Epithelial cell of proximal tubule (primary cell): ENCODE results near the gene ZSCAN21. TPM values are rescaled to one million over a fixed set of nuclear protein-coding genes. Genes with fewer than 3 reads are reported as not detected.

Experiments used
- DNase-seq: peaks from one replicate; pipeline ENCODE4 v3.0.0-alpha.2; 2011; ENCODE audit warnings: low read depth
- H3K4me3 ChIP-seq: 2 replicates; pipeline ENCODE4 v1.5.1; 2011; ENCODE audit warnings: low read depth, mild to moderate bottlenecking, low read length
- total RNA-seq: library from RNA; depleted of rRNA; stranded (reverse); fragments of >200 nt; gene quantifications from 2 replicates; pipeline ENCODE4 v1.2.3, GENCODE V29; 2015
- TF ChIP-seq, protein P1 (sequence below): conservative IDR thresholded peaks from 2 replicates; pipeline ENCODE4 v1.5.1; 2012; ENCODE audit warnings: low read depth, mild to moderate bottlenecking, low read length

The ZSCAN21 gene
- total RNA-seq, 1 donor from 2014 or later, result 2.4 TPM

DNA sequence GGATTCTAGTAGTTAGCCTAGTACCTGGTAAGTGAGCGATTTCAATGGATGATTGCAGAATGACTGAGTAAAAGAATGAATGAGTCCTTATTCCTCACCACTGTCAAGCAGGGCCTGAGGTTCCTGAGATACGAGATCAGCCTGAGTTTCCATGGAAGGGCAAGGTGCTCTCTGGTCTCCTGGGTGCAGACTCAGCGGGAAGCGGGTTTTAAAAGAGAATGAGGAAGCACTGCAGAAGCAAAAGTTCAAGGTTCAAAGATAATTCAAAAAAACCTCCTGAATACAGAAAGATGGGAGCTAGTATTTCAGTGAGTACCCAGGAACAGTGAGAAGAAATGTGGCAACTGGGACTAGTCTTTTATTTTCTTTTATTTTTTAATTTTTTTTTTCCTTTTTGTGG is 27.6 kb downstream of the ZSCAN21 start:
- H3K4me3 ChIP-seq, result no peak overlapping the region
- no peak for DNase-seq
- TF ChIP-seq, protein P1, sequence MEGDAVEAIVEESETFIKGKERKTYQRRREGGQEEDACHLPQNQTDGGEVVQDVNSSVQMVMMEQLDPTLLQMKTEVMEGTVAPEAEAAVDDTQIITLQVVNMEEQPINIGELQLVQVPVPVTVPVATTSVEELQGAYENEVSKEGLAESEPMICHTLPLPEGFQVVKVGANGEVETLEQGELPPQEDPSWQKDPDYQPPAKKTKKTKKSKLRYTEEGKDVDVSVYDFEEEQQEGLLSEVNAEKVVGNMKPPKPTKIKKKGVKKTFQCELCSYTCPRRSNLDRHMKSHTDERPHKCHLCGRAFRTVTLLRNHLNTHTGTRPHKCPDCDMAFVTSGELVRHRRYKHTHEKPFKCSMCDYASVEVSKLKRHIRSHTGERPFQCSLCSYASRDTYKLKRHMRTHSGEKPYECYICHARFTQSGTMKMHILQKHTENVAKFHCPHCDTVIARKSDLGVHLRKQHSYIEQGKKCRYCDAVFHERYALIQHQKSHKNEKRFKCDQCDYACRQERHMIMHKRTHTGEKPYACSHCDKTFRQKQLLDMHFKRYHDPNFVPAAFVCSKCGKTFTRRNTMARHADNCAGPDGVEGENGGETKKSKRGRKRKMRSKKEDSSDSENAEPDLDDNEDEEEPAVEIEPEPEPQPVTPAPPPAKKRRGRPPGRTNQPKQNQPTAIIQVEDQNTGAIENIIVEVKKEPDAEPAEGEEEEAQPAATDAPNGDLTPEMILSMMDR, result no peak

DNA sequence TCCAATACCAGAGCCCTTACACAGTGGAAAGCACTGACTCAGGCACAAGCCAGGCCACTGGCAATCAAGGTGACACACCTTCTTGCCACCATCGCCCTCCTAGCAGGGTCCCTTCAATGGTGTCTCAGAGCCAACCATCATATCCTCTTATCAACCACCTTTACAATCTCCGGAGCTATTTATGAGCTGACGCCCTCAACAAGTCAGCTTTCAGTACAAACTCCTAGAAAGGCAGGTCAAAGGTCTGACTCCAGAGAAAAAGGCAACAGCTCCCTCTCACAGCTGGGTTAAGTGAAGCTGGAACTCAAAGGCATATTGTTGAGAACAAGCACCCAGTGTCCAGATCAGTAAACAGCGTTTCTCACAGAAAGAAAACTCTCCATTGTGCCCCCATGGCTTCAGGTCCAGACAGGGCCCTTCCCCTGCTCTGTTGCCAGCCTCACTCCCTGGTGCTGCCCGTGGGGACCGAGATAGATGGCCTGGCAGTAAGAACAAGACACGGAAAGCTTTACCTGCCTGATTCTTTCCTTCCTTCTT is 29.5 kb downstream of the ZSCAN21 start:
- no peak for DNase-seq
- H3K4me3 ChIP-seq, result no peak overlapping the region
- TF ChIP-seq, protein P1, result no peak

DNA sequence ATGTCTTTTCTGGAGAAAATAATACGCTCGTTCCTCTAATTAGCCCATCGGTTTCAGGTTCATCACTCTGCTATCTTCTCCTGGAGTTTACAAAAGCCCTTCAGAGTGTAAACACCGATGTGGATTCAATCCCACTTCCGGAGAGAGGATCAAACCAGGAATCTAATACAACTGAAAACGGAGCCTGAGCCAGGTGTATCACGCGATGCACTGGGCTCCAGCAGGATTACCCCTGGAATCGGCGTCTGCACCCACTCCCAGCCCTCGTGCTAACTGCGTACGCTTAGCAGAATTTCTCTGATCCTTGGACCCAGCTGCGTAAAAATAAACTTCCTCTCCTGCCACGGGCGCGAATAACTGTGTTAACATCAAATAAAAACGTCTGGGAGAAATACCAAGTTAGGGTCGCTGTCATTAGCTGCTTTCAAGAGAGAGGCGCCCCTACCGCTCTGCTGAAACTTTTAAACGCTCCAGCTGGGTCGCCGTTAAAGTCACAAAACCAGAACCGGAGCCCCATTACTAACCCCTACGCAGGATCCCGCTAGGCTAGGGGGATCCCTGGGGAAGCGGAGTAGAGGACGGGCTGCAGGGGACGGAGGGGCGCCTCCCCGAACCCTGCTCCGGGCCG is 31.4 kb downstream of the ZSCAN21 start:
- DNase-seq, result no peak
- TF ChIP-seq, protein P1, result no peak

DNA sequence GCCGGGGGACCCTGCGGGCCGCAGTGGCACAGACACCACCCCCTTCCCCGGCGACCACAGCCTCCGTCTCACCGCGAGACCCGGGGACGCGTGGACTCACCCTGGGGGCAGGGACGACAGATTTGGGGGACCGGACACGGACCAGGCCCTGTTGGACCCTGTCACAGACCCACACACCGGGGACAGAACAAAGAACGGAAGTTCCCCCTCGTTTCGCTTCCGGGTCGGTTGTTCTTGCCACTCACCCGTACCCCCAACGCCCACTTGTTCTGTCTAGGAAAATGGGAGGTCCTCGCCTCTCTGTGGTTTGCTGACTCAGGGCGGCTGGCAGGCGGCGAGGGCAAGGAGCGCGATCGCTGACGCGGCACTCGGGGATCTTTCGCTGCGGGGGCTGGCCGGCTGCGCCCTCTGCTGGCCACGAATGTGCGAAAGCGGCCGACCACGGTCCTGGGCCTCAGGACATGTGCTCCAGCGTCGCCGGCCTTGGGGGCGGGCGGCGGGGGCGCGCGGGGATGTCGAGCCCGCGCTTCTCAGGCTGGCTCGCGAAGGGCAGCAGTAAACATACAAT is 32.0 kb downstream of the ZSCAN21 start, which contains the start of gene ZNF3:
TSS of gene ZNF3 (minus strand) at position 189 of the 568 bp plus-strand sequence. CDS start 4,366 bp downstream, outside the sequence.
- DNase-seq, result peak; percentile 88
- H3K4me3 ChIP-seq, result peak within 1 kb of the TSS; percentile 96
- TF ChIP-seq, protein P1, result peak; percentile 84

More for the DNA sequence above, 31.4 kb downstream of the ZSCAN21 start:
- peak overlapping the region; percentile 96 for H3K4me3 ChIP-seq

DNA sequence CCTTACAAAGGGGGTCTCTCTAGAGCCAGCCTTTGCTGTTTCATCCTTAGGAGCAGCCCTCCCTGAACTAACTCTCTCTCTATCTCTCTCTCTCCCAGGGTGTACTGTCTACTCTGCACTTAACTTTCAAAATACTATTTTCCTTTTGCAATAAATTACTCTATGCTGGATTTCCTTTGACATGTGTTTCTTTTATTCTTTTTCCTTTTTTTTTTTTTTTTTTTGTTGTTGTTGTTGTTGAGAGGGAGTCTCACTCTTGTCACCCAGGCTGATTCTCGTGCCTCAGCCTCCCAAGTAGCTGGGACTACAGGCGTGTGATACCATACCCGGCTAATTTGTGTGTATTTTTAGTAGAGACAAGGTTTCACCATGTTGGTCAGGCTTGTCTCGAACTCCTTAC is 33.4 kb downstream of the ZSCAN21 start:
- TF ChIP-seq, protein P1, result no peak

DNA sequence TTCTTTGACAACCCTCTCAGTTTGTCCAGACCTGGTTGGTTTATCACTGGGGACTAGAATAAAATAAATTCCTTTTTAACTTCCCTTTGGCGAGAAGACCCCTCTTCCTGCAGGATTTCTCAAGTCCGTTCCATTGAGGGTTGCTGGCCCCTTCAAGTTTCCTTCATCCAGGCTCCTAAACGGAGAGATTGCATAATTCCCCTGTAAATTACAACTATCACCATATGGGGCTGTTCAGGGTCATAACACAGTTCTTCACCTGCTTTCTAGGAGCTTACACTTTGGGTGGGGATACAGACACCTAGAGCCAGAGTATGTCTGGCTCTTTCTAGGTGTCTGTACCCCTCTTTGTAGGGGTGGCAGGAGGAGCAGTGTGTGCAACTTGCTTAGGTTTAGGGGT is 35.9 kb downstream of the ZSCAN21 start:
- TF ChIP-seq, protein P1, result no peak
- no peak overlapping the region for H3K4me3 ChIP-seq
- no peak for DNase-seq

More for the DNA sequence above, 33.4 kb downstream of the ZSCAN21 start:
- no peak overlapping the region for H3K4me3 ChIP-seq
- no peak for DNase-seq
